Memory B cell (primary cell): ENCODE results near the gene CPNE5.

Experiments used
- ATAC-seq: fragments of 150-1000 bp; cut with Tn5 transposase; 2 replicates; pipeline ENCODE4 v1.10.0; 2021; ENCODE audit warnings: low read depth, mild to moderate bottlenecking, moderate library complexity
- DNase-seq, 2 donors: peaks; one replicate each; pipeline ENCODE4 v3.0.0; 2022; ENCODE audit warnings: low spot score in 2 of 2
- H3K27ac Mint-ChIP-seq: one replicate; pipeline ENCODE4 v1.8.0; 2022; ENCODE audit warnings: mild to moderate bottlenecking, moderate library complexity, mixed read lengths
- H3K27me3 Mint-ChIP-seq: one replicate; pipeline ENCODE4 v1.8.0; 2022; ENCODE audit warnings: mixed read lengths
- H3K36me3 Mint-ChIP-seq: one replicate; pipeline ENCODE4 v1.8.0; 2022; ENCODE audit warnings: mild to moderate bottlenecking, mixed read lengths
- H3K4me1 Mint-ChIP-seq: one replicate; pipeline ENCODE4 v1.8.0; 2022; ENCODE audit warnings: mixed read lengths
- H3K4me3 Mint-ChIP-seq: one replicate; pipeline ENCODE4 v1.8.0; 2022; ENCODE audit warnings: mild to moderate bottlenecking, moderate library complexity, mixed read lengths
- H3K9me3 Mint-ChIP-seq: one replicate; pipeline ENCODE4 v1.8.0; 2022; ENCODE audit warnings: mixed read lengths

CPNE5 gene

GRCh38 chr6:36807143-36807542 lies 32.1 kb downstream of the CPNE5 start:
- ATAC-seq (no peak), DNase-seq (no peak)
- peaks cover 21% of the 10 kb centered on the region for H3K27me3 Mint-ChIP-seq
- no peaks in the 10 kb centered on the region for H3K36me3 Mint-ChIP-seq
- H3K4me1 Mint-ChIP-seq: no peaks in the 10 kb centered on the region
- no peak overlapping the region for H3K4me3 Mint-ChIP-seq
- H3K27ac Mint-ChIP-seq: no peak overlapping the region
- no peaks in the 10 kb centered on the region for H3K9me3 Mint-ChIP-seq

GRCh38 chr6:36805917-36806316 lies 33.3 kb downstream of the CPNE5 start:
- Mint-ChIP-seq H3K36me3 (no peaks in the 10 kb centered on the region), H3K27ac (no peak overlapping the region), H3K4me1 (no peaks in the 10 kb centered on the region), H3K27me3 (peaks cover 20% of the 10 kb centered on the region), H3K4me3 (no peak overlapping the region), H3K9me3 (no peaks in the 10 kb centered on the region)
- DNase-seq (no peak), ATAC-seq (no peak)

GRCh38 chr6:36805096-36805797 lies 34.0 kb downstream of the CPNE5 start:
- no peaks in the 10 kb centered on the region for H3K9me3 Mint-ChIP-seq

GRCh38 chr6:36804563-36804962 lies 34.7 kb downstream of the CPNE5 start:
- DNase-seq (no peak), ATAC-seq (no peak)
- Mint-ChIP-seq H3K4me1 (no peaks in the 10 kb centered on the region), H3K27ac (no peak overlapping the region), H3K4me3 (no peak overlapping the region), H3K27me3 (peaks cover 25% of the 10 kb centered on the region), H3K9me3 (no peaks in the 10 kb centered on the region), H3K36me3 (no peaks in the 10 kb centered on the region)

More at GRCh38 chr6:36805096-36805797, 34.0 kb downstream of the CPNE5 start:
- peaks cover 22% of the 10 kb centered on the region for H3K27me3 Mint-ChIP-seq
- no peaks in the 10 kb centered on the region for H3K4me1 Mint-ChIP-seq
- no peak for ATAC-seq
- DNase-seq: no peak
- H3K4me3 Mint-ChIP-seq: no peak overlapping the region
- no peak overlapping the region for H3K27ac Mint-ChIP-seq
- H3K36me3 Mint-ChIP-seq: no peaks in the 10 kb centered on the region

GRCh38 chr6:36803908-36804307 lies 35.3 kb downstream of the CPNE5 start:
- no peaks in the 10 kb centered on the region for H3K36me3 Mint-ChIP-seq
- H3K27ac Mint-ChIP-seq: no peak overlapping the region
- no peaks in the 10 kb centered on the region for H3K4me1 Mint-ChIP-seq
- DNase-seq (no peak), ATAC-seq (no peak)
- no peak overlapping the region for H3K4me3 Mint-ChIP-seq
- no peaks in the 10 kb centered on the region for H3K9me3 Mint-ChIP-seq
- peaks cover 23% of the 10 kb centered on the region for H3K27me3 Mint-ChIP-seq

- Mint-ChIP-seq H3K36me3 (no peaks in the 10 kb centered on the region), H3K4me3 (no peak overlapping the region), H3K4me1 (no peaks in the 10 kb centered on the region), H3K27ac (no peak overlapping the region), H3K27me3 (peaks cover 24% of the 10 kb centered on the region), H3K9me3 (no peaks in the 10 kb centered on the region)
- DNase-seq: no peak
- ATAC-seq: no peak
Measured at GRCh38 chr6:36803482-36803881, 35.8 kb downstream of the CPNE5 start.

- H3K4me1 Mint-ChIP-seq: no peaks in the 10 kb centered on the region
- DNase-seq: no peak
- no peaks in the 10 kb centered on the region for H3K36me3 Mint-ChIP-seq
- H3K27me3 Mint-ChIP-seq: peaks cover 18% of the 10 kb centered on the region
- no peak for ATAC-seq
- H3K4me3 Mint-ChIP-seq: no peak overlapping the region
- no peaks in the 10 kb centered on the region for H3K9me3 Mint-ChIP-seq
- no peak overlapping the region for H3K27ac Mint-ChIP-seq
Measured at GRCh38 chr6:36800223-36801076, 38.8 kb downstream of the CPNE5 start.

- H3K27ac Mint-ChIP-seq: no peak overlapping the region
- no peaks in the 10 kb centered on the region for H3K9me3 Mint-ChIP-seq
- H3K36me3 Mint-ChIP-seq: no peaks in the 10 kb centered on the region
- no peak overlapping the region for H3K4me3 Mint-ChIP-seq
- peaks cover 2% of the 10 kb centered on the region for H3K4me1 Mint-ChIP-seq
- no peak for ATAC-seq
- no peak for DNase-seq
- peaks cover 15% of the 10 kb centered on the region for H3K27me3 Mint-ChIP-seq
Measured at GRCh38 chr6:36798852-36799251, 40.4 kb downstream of the CPNE5 start.

GRCh38 chr6:36797653-36798052 lies 41.6 kb downstream of the CPNE5 start:
- Mint-ChIP-seq H3K36me3 (no peaks in the 10 kb centered on the region), H3K27ac (no peak overlapping the region), H3K4me1 (peaks cover 4% of the 10 kb centered on the region), H3K27me3 (peaks cover 18% of the 10 kb centered on the region), H3K9me3 (no peaks in the 10 kb centered on the region), H3K4me3 (no peak overlapping the region)
- DNase-seq (no peak), ATAC-seq (no peak)

- Mint-ChIP-seq H3K36me3 (no peaks in the 10 kb centered on the region), H3K9me3 (no peaks in the 10 kb centered on the region), H3K4me1 (peaks cover 4% of the 10 kb centered on the region), H3K27me3 (peaks cover 19% of the 10 kb centered on the region), H3K27ac (no peak overlapping the region), H3K4me3 (no peak overlapping the region)
- DNase-seq (no peak), ATAC-seq (no peak)
Measured at GRCh38 chr6:36797055-36797454, 42.2 kb downstream of the CPNE5 start.

GRCh38 chr6:36794713-36795065 lies 44.6 kb downstream of the CPNE5 start:
- DNase-seq: no peak
- H3K27me3 Mint-ChIP-seq: peaks cover 21% of the 10 kb centered on the region
- peaks cover 4% of the 10 kb centered on the region for H3K4me1 Mint-ChIP-seq
- no peaks in the 10 kb centered on the region for H3K36me3 Mint-ChIP-seq
- no peak overlapping the region for H3K27ac Mint-ChIP-seq
- no peak for ATAC-seq
- no peaks in the 10 kb centered on the region for H3K9me3 Mint-ChIP-seq
- no peak overlapping the region for H3K4me3 Mint-ChIP-seq

GRCh38 chr6:36793913-36794712 lies 45.1 kb downstream of the CPNE5 start:
- H3K4me3 Mint-ChIP-seq: no peak overlapping the region
- no peak for DNase-seq
- no peaks in the 10 kb centered on the region for H3K9me3 Mint-ChIP-seq
- H3K4me1 Mint-ChIP-seq: peaks cover 4% of the 10 kb centered on the region
- no peak overlapping the region for H3K27ac Mint-ChIP-seq
- peaks cover 18% of the 10 kb centered on the region for H3K27me3 Mint-ChIP-seq
- ATAC-seq: no peak
- no peaks in the 10 kb centered on the region for H3K36me3 Mint-ChIP-seq

- Mint-ChIP-seq H3K4me3 (no peak overlapping the region), H3K4me1 (peaks cover 4% of the 10 kb centered on the region), H3K27ac (no peak overlapping the region), H3K9me3 (no peaks in the 10 kb centered on the region), H3K36me3 (no peaks in the 10 kb centered on the region), H3K27me3 (peaks cover 16% of the 10 kb centered on the region)
- DNase-seq: no peak
- no peak for ATAC-seq
Measured at GRCh38 chr6:36793296-36793912, 45.8 kb downstream of the CPNE5 start.
